ENCODE data around the gene PCNT. TPM values are rescaled to one million over a fixed set of nuclear protein-coding genes. Genes with fewer than 3 reads are reported as not detected.

The PCNT gene
- total RNA-seq, 2 experiments from 2014 or later: 42.1 to 42.7 TPM

- Mint-ChIP-seq H3K36me3 (ENCODE audit: low read depth) (peaks cover 29% of the 10 kb centered on the region), H3K27ac (no peak overlapping the region), H3K4me3 (no peak overlapping the region), H3K4me1 (ENCODE audit: low read depth) (no peaks in the 10 kb centered on the region), H3K9me3 (no peaks in the 10 kb centered on the region), H3K27me3 (ENCODE audit: low read depth) (no peaks in the 10 kb centered on the region)
- intact Hi-C loops (cut with micrococcal nuclease): no loop called here
- no peak for DNase-seq
- CTCF ChIA-PET: no interaction called here
These were observed 23.9 kb downstream of the PCNT start for GRCh38 chr21:46347791-46348381.

DNA sequence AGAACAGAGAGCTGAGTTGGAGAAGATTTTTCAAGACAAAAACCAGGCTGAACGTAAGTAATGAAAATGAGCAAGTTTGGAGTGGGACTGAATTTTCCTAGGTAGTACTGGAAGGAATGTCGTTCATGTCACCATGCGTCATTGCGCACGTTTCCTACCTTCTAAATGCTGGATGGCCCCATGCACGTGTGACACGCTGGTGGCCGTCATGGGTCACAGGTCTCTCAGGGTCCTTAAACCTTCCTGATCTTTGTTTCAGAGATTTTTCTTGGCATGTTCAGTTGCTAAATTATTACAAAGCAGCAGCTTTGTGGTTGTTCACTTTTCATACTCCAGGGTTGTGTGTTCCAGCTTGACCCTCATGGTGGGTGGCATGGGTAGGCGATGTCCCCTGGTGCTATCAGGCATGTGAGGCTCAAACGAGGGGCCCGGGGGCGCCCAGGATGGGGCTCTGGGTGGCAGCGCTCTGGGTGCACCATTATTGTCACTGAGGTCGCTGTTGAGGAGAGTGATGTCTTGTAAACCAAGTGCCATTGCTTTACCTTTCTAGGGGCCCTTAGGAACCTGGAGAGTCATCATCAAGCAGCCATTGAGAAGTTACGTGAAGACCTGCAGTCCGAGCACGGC is 25.3 kb downstream of the PCNT start:
- Mint-ChIP-seq H3K36me3 (ENCODE audit: low read depth) (peaks cover 35% of the 10 kb centered on the region), H3K4me1 (ENCODE audit: low read depth) (no peaks in the 10 kb centered on the region), H3K27ac (no peak overlapping the region), H3K4me3 (no peak overlapping the region), H3K27me3 (ENCODE audit: low read depth) (no peaks in the 10 kb centered on the region), H3K9me3 (no peaks in the 10 kb centered on the region)
- CTCF ChIA-PET: no interaction called here
- no peak for DNase-seq
- intact Hi-C loops (cut with micrococcal nuclease): no loop called here

- H3K27me3 Mint-ChIP-seq (ENCODE audit: low read depth): no peaks in the 10 kb centered on the region
- H3K36me3 Mint-ChIP-seq (ENCODE audit: low read depth): peaks cover 38% of the 10 kb centered on the region
- H3K27ac Mint-ChIP-seq: no peak overlapping the region
- no peaks in the 10 kb centered on the region for H3K4me1 Mint-ChIP-seq (ENCODE audit: low read depth)
- DNase-seq: no peak
- intact Hi-C loops (cut with micrococcal nuclease): no loop called here
- no peaks in the 10 kb centered on the region for H3K9me3 Mint-ChIP-seq
- no peak overlapping the region for H3K4me3 Mint-ChIP-seq
- CTCF ChIA-PET: no interaction called here
These were observed 26.6 kb downstream of the PCNT start for GRCh38 chr21:46350571-46350970.

- peaks cover 34% of the 10 kb centered on the region for H3K36me3 Mint-ChIP-seq (ENCODE audit: low read depth)
- H3K9me3 Mint-ChIP-seq: no peaks in the 10 kb centered on the region
- DNase-seq: no peak
- no peaks in the 10 kb centered on the region for H3K4me1 Mint-ChIP-seq (ENCODE audit: low read depth)
- no peak overlapping the region for H3K27ac Mint-ChIP-seq
- intact Hi-C loops (cut with micrococcal nuclease): no loop called here
- no peaks in the 10 kb centered on the region for H3K27me3 Mint-ChIP-seq (ENCODE audit: low read depth)
- CTCF ChIA-PET: no interaction called here
- no peak overlapping the region for H3K4me3 Mint-ChIP-seq
These were observed 27.0 kb downstream of the PCNT start for GRCh38 chr21:46350981-46351380.

DNA sequence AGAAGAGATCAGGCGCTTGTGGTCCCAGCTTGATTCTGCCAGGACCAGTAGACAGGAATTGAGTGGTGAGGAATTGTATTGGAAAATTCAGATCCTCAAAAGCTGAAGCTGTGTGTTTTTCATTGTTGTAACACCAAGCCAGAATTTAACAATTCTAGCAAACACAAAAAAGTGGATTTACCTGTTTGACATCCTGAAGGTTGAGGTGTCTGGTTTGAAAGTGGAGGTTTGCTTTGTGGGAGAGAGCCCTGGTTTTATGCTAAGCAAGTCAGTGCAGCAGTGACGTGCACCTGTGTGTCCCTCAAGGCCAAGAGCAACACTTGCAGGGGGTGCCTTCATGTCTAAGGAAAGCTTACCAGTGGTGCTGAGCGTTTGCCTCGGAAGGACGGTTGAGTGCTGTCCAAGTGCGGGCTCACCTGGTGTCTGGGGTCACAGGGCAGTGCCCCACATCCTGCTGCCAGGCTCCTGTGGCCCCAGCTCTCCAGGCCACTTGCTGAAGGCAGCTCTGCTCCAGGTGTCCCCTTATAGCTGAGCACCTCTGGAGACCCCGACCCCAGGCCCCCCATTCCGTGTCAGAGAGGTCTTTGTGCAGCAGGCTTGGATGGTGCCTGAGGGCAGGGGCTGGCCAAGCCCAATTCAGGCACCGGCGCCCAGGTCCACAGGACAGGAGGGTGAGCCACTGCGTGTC is 27.7 kb downstream of the PCNT start:
- H3K27me3 Mint-ChIP-seq (ENCODE audit: low read depth): no peaks in the 10 kb centered on the region
- H3K4me1 Mint-ChIP-seq (ENCODE audit: low read depth): no peaks in the 10 kb centered on the region
- H3K9me3 Mint-ChIP-seq: no peaks in the 10 kb centered on the region
- CTCF ChIA-PET: no interaction called here
- no peak overlapping the region for H3K4me3 Mint-ChIP-seq
- peaks cover 32% of the 10 kb centered on the region for H3K36me3 Mint-ChIP-seq (ENCODE audit: low read depth)
- H3K27ac Mint-ChIP-seq: no peak overlapping the region
- no peak for DNase-seq
- intact Hi-C loops (cut with micrococcal nuclease): no loop called here

GRCh38 chr21:46352164-46352515 is 28.2 kb downstream of the PCNT start:
- DNase-seq: no peak
- CTCF ChIA-PET: no interaction called here
- H3K9me3 Mint-ChIP-seq: no peaks in the 10 kb centered on the region
- intact Hi-C loops (cut with micrococcal nuclease): no loop called here
- no peaks in the 10 kb centered on the region for H3K4me1 Mint-ChIP-seq (ENCODE audit: low read depth)
- H3K4me3 Mint-ChIP-seq: no peak overlapping the region
- no peak overlapping the region for H3K27ac Mint-ChIP-seq
- H3K36me3 Mint-ChIP-seq (ENCODE audit: low read depth): peaks cover 31% of the 10 kb centered on the region
- H3K27me3 Mint-ChIP-seq (ENCODE audit: low read depth): no peaks in the 10 kb centered on the region

- H3K4me3 Mint-ChIP-seq: no peak overlapping the region
- H3K27me3 Mint-ChIP-seq (ENCODE audit: low read depth): no peaks in the 10 kb centered on the region
- intact Hi-C loops (cut with micrococcal nuclease): no loop called here
- no peak for DNase-seq
- CTCF ChIA-PET: no interaction called here
- no peak overlapping the region for H3K27ac Mint-ChIP-seq
- H3K36me3 Mint-ChIP-seq (ENCODE audit: low read depth): peaks cover 34% of the 10 kb centered on the region
- H3K9me3 Mint-ChIP-seq: no peaks in the 10 kb centered on the region
- H3K4me1 Mint-ChIP-seq (ENCODE audit: low read depth): no peaks in the 10 kb centered on the region
These were observed 29.0 kb downstream of the PCNT start for GRCh38 chr21:46352913-46353312.

DNA sequence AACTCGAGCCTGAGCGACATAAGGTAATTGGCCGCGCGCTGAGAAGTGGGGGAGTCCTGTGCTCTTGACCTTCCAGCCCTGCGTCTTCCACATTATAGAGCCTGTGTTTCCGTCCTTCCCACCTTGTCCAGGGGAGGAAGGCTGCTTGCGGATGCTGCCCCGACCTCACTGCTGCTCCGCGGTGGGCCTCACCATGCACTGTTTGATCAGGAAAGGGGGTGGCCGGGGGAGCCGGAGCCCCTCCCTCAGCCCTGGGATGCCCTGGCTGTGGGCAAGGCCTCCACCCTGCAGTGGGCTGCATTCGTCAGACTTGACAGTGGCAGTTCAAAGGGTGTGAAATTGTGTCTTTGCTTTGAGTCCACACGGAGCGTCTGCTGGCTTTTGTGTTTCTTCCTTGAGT is 30.1 kb downstream of the PCNT start:
- Mint-ChIP-seq H3K27me3 (ENCODE audit: low read depth) (no peaks in the 10 kb centered on the region), H3K4me3 (no peak overlapping the region), H3K4me1 (ENCODE audit: low read depth) (no peaks in the 10 kb centered on the region), H3K36me3 (ENCODE audit: low read depth) (peaks cover 36% of the 10 kb centered on the region), H3K27ac (no peak overlapping the region), H3K9me3 (no peaks in the 10 kb centered on the region)
- no peak for DNase-seq
- CTCF ChIA-PET: no interaction called here
- intact Hi-C loops (cut with micrococcal nuclease): no loop called here

DNA sequence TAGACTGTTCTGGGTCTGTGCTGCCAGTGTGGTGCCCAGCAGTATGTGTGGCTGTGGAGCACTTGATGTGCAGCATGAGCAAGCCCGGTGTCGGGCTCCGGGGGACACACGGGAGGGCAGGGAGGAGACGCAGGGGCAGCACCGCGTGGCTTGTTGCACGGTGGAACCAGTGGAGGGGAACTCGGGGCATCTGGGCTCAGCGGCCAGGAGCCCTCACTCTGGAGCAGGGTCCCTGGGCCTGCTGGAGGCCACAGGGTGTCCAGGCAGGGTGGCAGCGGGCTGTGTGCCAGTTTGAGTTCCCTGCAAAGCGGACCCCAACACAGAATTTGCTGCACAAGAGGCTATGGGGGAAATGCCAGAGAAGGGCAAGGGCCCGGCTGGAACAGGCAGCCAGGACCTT is 30.6 kb downstream of the PCNT start:
- Mint-ChIP-seq H3K36me3 (ENCODE audit: low read depth) (peaks cover 33% of the 10 kb centered on the region), H3K9me3 (no peaks in the 10 kb centered on the region), H3K4me1 (ENCODE audit: low read depth) (no peaks in the 10 kb centered on the region), H3K27ac (no peak overlapping the region), H3K4me3 (no peak overlapping the region), H3K27me3 (ENCODE audit: low read depth) (no peaks in the 10 kb centered on the region)
- CTCF ChIA-PET: no interaction called here
- no peak for DNase-seq
- intact Hi-C loops (cut with micrococcal nuclease): no loop called here

- intact Hi-C loops (cut with micrococcal nuclease): no loop called here
These were observed 31.4 kb downstream of the PCNT start for GRCh38 chr21:46355161-46356004.

GRCh38 chr21:46356005-46356338 is 32.0 kb downstream of the PCNT start:
- intact Hi-C loops (cut with micrococcal nuclease): no loop called here
- CTCF ChIA-PET: no interaction called here
- no peak for DNase-seq
- Mint-ChIP-seq H3K27ac (no peak overlapping the region), H3K36me3 (ENCODE audit: low read depth) (peaks cover 29% of the 10 kb centered on the region), H3K9me3 (no peaks in the 10 kb centered on the region), H3K27me3 (ENCODE audit: low read depth) (no peaks in the 10 kb centered on the region), H3K4me3 (no peak overlapping the region), H3K4me1 (ENCODE audit: low read depth) (no peaks in the 10 kb centered on the region)

More at GRCh38 chr21:46355161-46356004, 31.4 kb downstream of the PCNT start:
- DNase-seq: no peak
- H3K27ac Mint-ChIP-seq: no peak overlapping the region
- H3K36me3 Mint-ChIP-seq (ENCODE audit: low read depth): peaks cover 29% of the 10 kb centered on the region
- no peaks in the 10 kb centered on the region for H3K4me1 Mint-ChIP-seq (ENCODE audit: low read depth)
- H3K9me3 Mint-ChIP-seq: no peaks in the 10 kb centered on the region
- H3K27me3 Mint-ChIP-seq (ENCODE audit: low read depth): no peaks in the 10 kb centered on the region
- CTCF ChIA-PET: no interaction called here
- no peak overlapping the region for H3K4me3 Mint-ChIP-seq

DNA sequence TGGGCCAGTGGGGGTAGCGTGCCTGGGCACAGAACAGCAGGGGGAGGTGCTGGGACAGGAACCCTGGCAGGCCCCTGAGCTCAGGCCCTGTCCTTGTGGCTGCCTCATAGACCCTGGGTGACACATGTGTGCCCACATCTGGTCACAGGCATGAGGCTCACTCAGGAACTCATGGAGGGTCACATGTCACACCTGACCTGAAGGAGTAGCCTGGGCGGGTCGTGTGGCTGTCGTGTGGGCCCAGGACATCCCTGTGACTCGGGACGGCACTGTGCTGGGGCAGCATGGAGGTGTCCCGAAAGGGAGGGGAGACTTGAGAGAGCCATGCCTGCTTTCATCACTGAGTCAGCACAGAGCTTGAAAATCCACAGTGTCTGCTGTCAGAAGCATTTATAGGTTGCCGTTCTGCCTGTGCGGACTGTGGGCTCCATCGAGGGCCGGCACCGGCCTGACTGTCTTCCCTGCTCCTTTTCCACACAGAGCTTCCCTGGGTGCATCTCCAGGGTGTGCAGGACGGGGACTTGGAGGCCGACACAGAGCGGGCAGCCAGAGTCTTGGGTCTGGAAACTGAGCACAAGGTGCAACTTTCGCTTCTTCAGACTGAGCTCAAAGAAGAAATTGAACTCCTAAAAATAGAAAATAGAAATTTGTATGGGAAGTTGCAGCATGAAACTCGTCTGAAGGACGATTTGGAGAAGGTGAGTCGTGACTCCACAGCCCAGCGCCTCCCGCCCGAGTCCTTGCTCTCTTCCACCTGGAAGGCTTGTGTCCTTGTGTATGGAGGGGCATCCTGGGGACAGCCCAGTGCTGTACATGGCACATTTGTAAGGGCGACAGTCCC is 32.8 kb downstream of the PCNT start:
- Mint-ChIP-seq H3K4me3 (no peak overlapping the region), H3K36me3 (ENCODE audit: low read depth) (peaks cover 30% of the 10 kb centered on the region)
- CTCF ChIA-PET: no interaction called here

More for the DNA sequence above, 32.8 kb downstream of the PCNT start:
- no peak for DNase-seq
- no peaks in the 10 kb centered on the region for H3K9me3 Mint-ChIP-seq
- H3K27me3 Mint-ChIP-seq (ENCODE audit: low read depth): no peaks in the 10 kb centered on the region
- H3K4me1 Mint-ChIP-seq (ENCODE audit: low read depth): no peaks in the 10 kb centered on the region
- H3K27ac Mint-ChIP-seq: no peak overlapping the region
- intact Hi-C loops (cut with micrococcal nuclease): no loop called here

Measured in activated naive CD4-positive, alpha-beta T cell treated with anti-CD3 and anti-CD28 coated beads for 36 hours (primary cell).